Measurements from ENCODE around the gene SLC38A10.

Gene SLC38A10

GRCh38 chr17:81300586-81301155, 5.6 kb upstream of the SLC38A10 start:
- in situ Hi-C loops (cut with HindIII; ENCODE audit: low sequenced_read_pairs), result no loop called here

GRCh38 chr17:81299846-81300585, 4.9 kb upstream of the SLC38A10 start:
- in situ Hi-C loops (cut with HindIII; ENCODE audit: low sequenced_read_pairs), result no loop called here

- in situ Hi-C loops (cut with HindIII; ENCODE audit: low sequenced_read_pairs), result no loop called here
These were observed 4.1 kb upstream of the SLC38A10 start for GRCh38 chr17:81298991-81299738.

GRCh38 chr17:81298325-81298990, 3.4 kb upstream of the SLC38A10 start:
- in situ Hi-C loops (cut with HindIII; ENCODE audit: low sequenced_read_pairs), result no loop called here

GRCh38 chr17:81295676-81296381, 722 bp upstream of the SLC38A10 start:
- in situ Hi-C loops (cut with HindIII; ENCODE audit: low sequenced_read_pairs), result no loop called here

- in situ Hi-C loops (cut with HindIII; ENCODE audit: low sequenced_read_pairs), result no loop called here
These were observed 536 bp downstream of the SLC38A10 start for GRCh38 chr17:81294512-81295030.

- in situ Hi-C loops (cut with HindIII; ENCODE audit: low sequenced_read_pairs), result no loop called here
These were observed 2.7 kb downstream of the SLC38A10 start for GRCh38 chr17:81292450-81292849.

- in situ Hi-C loops (cut with HindIII; ENCODE audit: low sequenced_read_pairs), result no loop called here
These were observed 3.4 kb downstream of the SLC38A10 start for GRCh38 chr17:81291662-81292061.

GRCh38 chr17:81290230-81290629, 4.9 kb downstream of the SLC38A10 start:
- in situ Hi-C loops (cut with HindIII; ENCODE audit: low sequenced_read_pairs), result no loop called here

GRCh38 chr17:81289627-81290026, 5.5 kb downstream of the SLC38A10 start:
- in situ Hi-C loops (cut with HindIII; ENCODE audit: low sequenced_read_pairs), result loop anchor here (10.0 kb wide), 1 partner anchor 225 kb away; the partner anchor contains the start of gene ACTG1

- in situ Hi-C loops (cut with HindIII; ENCODE audit: low sequenced_read_pairs), result loop anchor here (10.0 kb wide), 1 partner anchor 226 kb away; the partner anchor contains the start of gene ACTG1
These were observed 6.4 kb downstream of the SLC38A10 start for GRCh38 chr17:81288715-81289114.

GRCh38 chr17:81287741-81288430, 7.2 kb downstream of the SLC38A10 start:
- in situ Hi-C loops (cut with HindIII; ENCODE audit: low sequenced_read_pairs), result loop anchor here (10.0 kb wide), 1 partner anchor 227 kb away; the partner anchor contains the start of gene ACTG1

- in situ Hi-C loops (cut with HindIII; ENCODE audit: low sequenced_read_pairs), result loop anchor here (10.0 kb wide), 1 partner anchor 228 kb away; the partner anchor contains the start of gene ACTG1
These were observed 8.0 kb downstream of the SLC38A10 start for GRCh38 chr17:81287152-81287551.

GRCh38 chr17:81286491-81287145, 8.5 kb downstream of the SLC38A10 start:
- in situ Hi-C loops (cut with HindIII; ENCODE audit: low sequenced_read_pairs), result loop anchor here (10.0 kb wide), 1 partner anchor 228 kb away; the partner anchor contains the start of gene ACTG1

GRCh38 chr17:81285894-81286293, 9.2 kb downstream of the SLC38A10 start:
- in situ Hi-C loops (cut with HindIII; ENCODE audit: low sequenced_read_pairs), result loop anchor here (10.0 kb wide), 1 partner anchor 229 kb away; the partner anchor contains the start of gene ACTG1

GRCh38 chr17:81285179-81285878, 9.8 kb downstream of the SLC38A10 start:
- in situ Hi-C loops (cut with HindIII; ENCODE audit: low sequenced_read_pairs), result loop anchor here (10.0 kb wide), 1 partner anchor 229 kb away; the partner anchor contains the start of gene ACTG1

- in situ Hi-C loops (cut with HindIII; ENCODE audit: low sequenced_read_pairs), result loop anchor here (5.0 to 10.0 kb wide), 2 partner anchors 114 to 232 kb away; partner anchors contain the start of genes ACTG1 and BAHCC1
These were observed 12.2 kb downstream of the SLC38A10 start for GRCh38 chr17:81282876-81283275.

- in situ Hi-C loops (cut with HindIII; ENCODE audit: low sequenced_read_pairs), result loop anchor here (5.0 to 10.0 kb wide), 2 partner anchors 115 to 233 kb away; partner anchors contain the start of genes ACTG1 and BAHCC1
These were observed 13.0 kb downstream of the SLC38A10 start for GRCh38 chr17:81282141-81282540.
